Retinal pigment epithelial cell (primary cell): Measurements from ENCODE around the gene KCNK2.

ENCODE experiments used
- DNase-seq: peaks from one replicate; pipeline ENCODE4 v3.0.0-alpha.2; 2010; ENCODE audit warnings: low read depth
- H3K4me3 ChIP-seq: 2 replicates; pipeline ENCODE4 v1.5.1; 2011; ENCODE audit warnings: mild to moderate bottlenecking, low read length, control low read depth, moderate library complexity
- CTCF ChIP-seq: conservative IDR thresholded peaks from 2 replicates; pipeline ENCODE4 v1.5.1; 2011; ENCODE audit warnings: low read depth, low read length, control low read depth, inconsistent platforms

The KCNK2 gene

GRCh38 chr1:215263636-215264035 lies 181.1 kb downstream of the KCNK2 start:
- no peak overlapping the region for H3K4me3 ChIP-seq
- no peak for DNase-seq
- no peak for TF ChIP-seq CTCF

DNA sequence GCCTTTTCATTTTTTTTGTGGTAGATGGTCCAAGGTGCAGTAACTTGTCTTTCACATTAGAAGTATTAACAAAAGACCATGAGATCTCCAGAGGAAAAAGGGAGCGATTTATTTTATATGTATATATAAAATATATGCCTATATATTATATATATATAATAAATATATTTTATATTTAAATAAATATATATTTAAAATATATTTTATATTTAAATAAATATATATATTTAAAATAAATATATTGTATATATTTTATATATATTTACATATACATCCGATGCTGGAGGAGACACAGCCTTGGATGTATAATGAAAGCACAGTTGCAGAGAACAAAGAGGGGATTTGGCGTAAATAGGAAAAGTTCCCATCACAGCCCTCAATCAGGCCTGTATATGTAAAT lies 182.1 kb downstream of the KCNK2 start:
- DNase-seq, result no peak
- no peak for TF ChIP-seq CTCF
- H3K4me3 ChIP-seq, result no peak overlapping the region

DNA sequence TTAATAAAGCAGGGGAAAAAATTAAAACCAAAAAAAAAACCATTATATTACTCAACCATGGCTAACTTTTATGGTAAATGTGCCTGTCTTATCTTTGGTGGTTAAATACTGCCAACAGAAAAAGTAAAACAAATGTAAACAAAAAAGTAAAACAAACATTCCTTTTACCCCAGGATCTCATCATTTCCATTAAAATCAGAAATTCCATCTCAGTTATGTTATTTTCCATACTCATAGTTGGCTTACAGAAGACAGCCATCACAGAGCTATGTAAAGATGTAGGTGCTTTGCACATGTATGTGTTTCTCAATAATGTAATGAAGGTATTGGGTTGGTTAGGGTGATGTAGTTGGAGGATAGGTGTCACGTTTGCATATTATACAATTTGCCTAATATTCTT lies 185.0 kb downstream of the KCNK2 start:
- DNase-seq, result no peak
- no peak overlapping the region for H3K4me3 ChIP-seq
- TF ChIP-seq CTCF, result no peak

GRCh38 chr1:215269955-215270354 lies 187.4 kb downstream of the KCNK2 start:
- DNase-seq, result no peak
- H3K4me3 ChIP-seq, result no peak overlapping the region
- no peak for TF ChIP-seq CTCF

DNA sequence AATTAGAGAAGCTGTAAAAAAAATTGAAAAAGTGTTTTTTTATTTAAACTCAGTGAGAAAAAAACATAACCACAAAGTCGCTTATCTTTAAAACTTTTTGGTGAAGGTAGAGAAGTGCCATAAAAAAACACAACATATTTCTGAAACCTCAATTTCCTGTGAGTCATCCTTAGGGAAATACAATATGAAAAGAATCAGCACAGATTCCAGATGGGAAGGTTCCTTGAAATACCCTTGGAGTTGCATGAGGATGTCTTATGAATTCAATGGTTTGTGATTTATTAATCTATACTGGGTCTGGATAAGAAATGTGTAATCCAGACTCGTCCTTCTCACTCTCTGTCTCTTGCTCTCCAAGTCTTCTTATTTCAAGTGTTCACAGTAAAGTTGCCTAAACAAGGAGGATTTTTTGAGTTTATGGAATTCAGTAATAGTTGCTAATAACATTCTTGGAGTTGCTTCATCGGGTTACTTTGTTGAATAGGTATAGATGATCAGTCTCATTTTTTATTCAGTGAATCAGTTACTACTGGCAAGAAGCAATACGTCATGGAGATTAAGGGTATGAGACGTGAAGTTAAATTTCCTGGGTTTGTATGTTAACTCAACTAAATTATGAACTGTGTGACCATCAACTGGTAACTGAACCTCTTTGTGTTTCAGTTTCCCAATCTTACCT lies 191.4 kb downstream of the KCNK2 start:
- no peak for TF ChIP-seq CTCF
- no peak overlapping the region for H3K4me3 ChIP-seq
- no peak for DNase-seq

GRCh38 chr1:215276582-215276981 lies 194.0 kb downstream of the KCNK2 start:
- DNase-seq, result no peak
- no peak for TF ChIP-seq CTCF
- H3K4me3 ChIP-seq, result no peak overlapping the region

DNA sequence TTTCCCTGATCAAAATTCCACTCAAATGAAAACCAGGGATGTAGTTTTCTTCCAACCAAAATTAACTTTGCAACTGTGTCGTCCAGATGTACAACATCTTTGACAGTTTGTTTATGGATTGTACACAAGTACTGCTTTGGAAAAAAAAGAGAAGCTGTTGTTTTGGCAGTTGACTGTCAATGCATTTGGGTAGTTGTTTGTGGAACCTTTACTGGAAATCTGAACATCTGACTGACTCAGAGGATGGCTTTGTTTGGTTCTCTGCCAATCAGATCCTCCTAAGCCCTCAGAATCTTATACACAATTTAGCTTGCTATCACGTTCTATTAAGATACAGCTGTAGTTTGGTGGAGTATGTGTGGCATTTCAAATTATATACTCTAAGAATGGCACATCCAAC lies 195.0 kb downstream of the KCNK2 start:
- DNase-seq, result no peak
- TF ChIP-seq CTCF, result no peak
- no peak overlapping the region for H3K4me3 ChIP-seq
